ENCODE data around the gene FGFRL1. TPM values are rescaled to one million over a fixed set of nuclear protein-coding genes. Genes with fewer than 3 reads are reported as not detected.

Gene FGFRL1
- total RNA-seq, 4 donors from 2014 or later: 11.7 to 15.9 (median 14.2) TPM

GRCh38 chr4:1030559-1030958 lies 19.1 kb downstream of the FGFRL1 start:
- Histone ChIP-seq H3K27me3 (peaks cover 76% of the 10 kb centered on the region), H3K4me1 (peaks cover 0 to 19% (median 13%) of the 10 kb centered on the region in 4 donors), H3K9me3 (no peaks in the 10 kb centered on the region), H3K4me3 (no peak overlapping the region), H3K36me3 (no peaks in the 10 kb centered on the region), H3K27ac (no peak overlapping the region)
- WGBS, 2 donors (ENCODE audit: low coverage in 1 of 2): 57% methylated on average over 11 of the region's 16 CpGs; no CpG with 5 or more reads in 1 of the 2 donors
- no peak for DNase-seq
- no peak for TF ChIP-seq EP300 (IDR thresholded peaks at IDR 0.05; ENCODE audit: low read depth)
- no peak for TF ChIP-seq CTCF (IDR thresholded peaks at IDR 0.05)
- TF ChIP-seq POLR2AphosphoS5 (IDR thresholded peaks at IDR 0.05): no peak
- TF ChIP-seq POLR2A (IDR thresholded peaks at IDR 0.05): no peak
- intact Hi-C loops (cut with DNase I; ENCODE audit: low total_unique reads) (no loop called here), in situ Hi-C loops (cut with MboI; ENCODE audit: low pct_ligation_motif_present in 1 of 4, low pct_unique_long_range_greater_than_20kb in 1 of 4, low sequenced_read_pairs in 3 of 4) (no loop called here)

- Histone ChIP-seq H3K36me3 (no peaks in the 10 kb centered on the region), H3K4me3 (no peak overlapping the region), H3K4me1 (peaks cover 0 to 23% (median 15%) of the 10 kb centered on the region in 4 donors), H3K9me3 (no peaks in the 10 kb centered on the region), H3K27me3 (peaks cover 76% of the 10 kb centered on the region), H3K27ac (no peak overlapping the region)
- no peak for TF ChIP-seq POLR2AphosphoS5 (IDR thresholded peaks at IDR 0.05)
- no peak for TF ChIP-seq EP300 (IDR thresholded peaks at IDR 0.05; ENCODE audit: low read depth)
- no peak for TF ChIP-seq POLR2A (IDR thresholded peaks at IDR 0.05)
- no peak for TF ChIP-seq CTCF (IDR thresholded peaks at IDR 0.05)
- 78% methylated on average over 8 of the region's 8 CpGs; no CpG with 5 or more reads in 1 of the 2 donors for WGBS, 2 donors (ENCODE audit: low coverage in 1 of 2)
- no peak for DNase-seq
- in situ Hi-C loops (cut with MboI; ENCODE audit: low pct_ligation_motif_present in 1 of 4, low pct_unique_long_range_greater_than_20kb in 1 of 4, low sequenced_read_pairs in 3 of 4) (no loop called here), intact Hi-C loops (cut with DNase I; ENCODE audit: low total_unique reads) (no loop called here)
Observed at GRCh38 chr4:1031346-1031745, 19.9 kb downstream of the FGFRL1 start.

- 56% methylated on average over 23 of the region's 37 CpGs; no CpG with 5 or more reads in 1 of the 2 donors for WGBS, 2 donors (ENCODE audit: low coverage in 1 of 2)
- Histone ChIP-seq H3K27me3 (peaks cover 76% of the 10 kb centered on the region), H3K36me3 (no peaks in the 10 kb centered on the region), H3K27ac (no peak overlapping the region), H3K4me1 (peaks cover 0 to 23% (median 15%) of the 10 kb centered on the region in 4 donors), H3K4me3 (no peak overlapping the region), H3K9me3 (no peaks in the 10 kb centered on the region)
- in situ Hi-C loops (cut with MboI; ENCODE audit: low pct_ligation_motif_present in 1 of 4, low pct_unique_long_range_greater_than_20kb in 1 of 4, low sequenced_read_pairs in 3 of 4): no loop called here
- TF ChIP-seq POLR2AphosphoS5 (IDR thresholded peaks at IDR 0.05): peak in 2 of 3 donors; percentile 32 to 41
- TF ChIP-seq CTCF (IDR thresholded peaks at IDR 0.05): peak in 1 of 5 experiments; percentile 8
- no peak for TF ChIP-seq POLR2A (IDR thresholded peaks at IDR 0.05)
- no peak for TF ChIP-seq EP300 (IDR thresholded peaks at IDR 0.05; ENCODE audit: low read depth)
- intact Hi-C loops (cut with DNase I; ENCODE audit: low total_unique reads): no loop called here
- no peak for DNase-seq
Observed at GRCh38 chr4:1031956-1032795, 20.8 kb downstream of the FGFRL1 start.

GRCh38 chr4:1032861-1033260 lies 21.4 kb downstream of the FGFRL1 start:
- Histone ChIP-seq H3K9me3 (no peaks in the 10 kb centered on the region), H3K36me3 (no peaks in the 10 kb centered on the region), H3K4me3 (no peak overlapping the region), H3K4me1 (peaks cover 0 to 23% (median 15%) of the 10 kb centered on the region in 4 donors), H3K27me3 (peaks cover 73% of the 10 kb centered on the region), H3K27ac (no peak overlapping the region)
- intact Hi-C loops (cut with DNase I; ENCODE audit: low total_unique reads): no loop called here
- DNase-seq: no peak
- WGBS, 2 donors (ENCODE audit: low coverage in 1 of 2): 73 to 90% methylated on average over 4 to 10 of the region's 10 CpGs
- TF ChIP-seq POLR2AphosphoS5 (IDR thresholded peaks at IDR 0.05) (no peak), EP300 (IDR thresholded peaks at IDR 0.05; ENCODE audit: low read depth) (no peak), CTCF (IDR thresholded peaks at IDR 0.05) (no peak), POLR2A (IDR thresholded peaks at IDR 0.05) (no peak)
- in situ Hi-C loops (cut with MboI; ENCODE audit: low pct_ligation_motif_present in 1 of 4, low pct_unique_long_range_greater_than_20kb in 1 of 4, low sequenced_read_pairs in 3 of 4): no loop called here
